ENCODE results near the gene MINDY2.

Gene MINDY2

DNA sequence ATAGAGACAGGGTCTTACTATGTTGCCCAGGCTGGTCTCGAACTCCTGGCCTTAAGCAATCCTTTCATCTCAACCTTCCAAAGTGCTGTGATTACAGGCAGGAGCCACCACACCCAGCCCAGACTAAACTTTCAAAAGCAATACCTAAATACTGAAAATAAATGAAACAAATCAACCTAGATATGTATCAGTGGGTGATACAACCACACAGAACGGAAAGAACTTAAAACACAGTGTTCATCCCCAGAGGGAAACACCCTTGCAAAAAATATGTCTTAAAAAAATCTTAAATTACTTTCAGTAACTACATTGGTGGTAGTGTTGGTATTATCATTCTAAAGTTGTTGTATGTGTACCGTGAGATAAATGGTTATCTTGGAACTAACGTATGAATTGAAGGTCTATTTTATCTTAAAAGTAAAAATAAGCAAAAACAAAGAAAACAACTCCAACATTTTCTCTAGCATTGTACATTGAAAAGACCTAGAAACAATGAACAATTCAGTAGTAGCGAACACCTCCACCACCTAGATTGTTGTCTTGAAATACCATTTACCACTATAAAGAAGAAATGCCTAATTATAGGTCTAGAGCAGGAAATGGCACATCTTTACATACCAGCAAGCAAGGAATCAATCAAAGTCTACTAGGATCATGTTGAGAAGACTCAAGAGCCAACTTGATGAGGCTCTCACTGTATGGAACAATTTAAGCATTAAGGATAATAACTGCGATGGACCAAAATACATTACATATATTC is 137.6 kb downstream of the MINDY2 start:
- no peak for DNase-seq (ENCODE audit: low read depth)
- TF ChIP-seq, protein P1, sequence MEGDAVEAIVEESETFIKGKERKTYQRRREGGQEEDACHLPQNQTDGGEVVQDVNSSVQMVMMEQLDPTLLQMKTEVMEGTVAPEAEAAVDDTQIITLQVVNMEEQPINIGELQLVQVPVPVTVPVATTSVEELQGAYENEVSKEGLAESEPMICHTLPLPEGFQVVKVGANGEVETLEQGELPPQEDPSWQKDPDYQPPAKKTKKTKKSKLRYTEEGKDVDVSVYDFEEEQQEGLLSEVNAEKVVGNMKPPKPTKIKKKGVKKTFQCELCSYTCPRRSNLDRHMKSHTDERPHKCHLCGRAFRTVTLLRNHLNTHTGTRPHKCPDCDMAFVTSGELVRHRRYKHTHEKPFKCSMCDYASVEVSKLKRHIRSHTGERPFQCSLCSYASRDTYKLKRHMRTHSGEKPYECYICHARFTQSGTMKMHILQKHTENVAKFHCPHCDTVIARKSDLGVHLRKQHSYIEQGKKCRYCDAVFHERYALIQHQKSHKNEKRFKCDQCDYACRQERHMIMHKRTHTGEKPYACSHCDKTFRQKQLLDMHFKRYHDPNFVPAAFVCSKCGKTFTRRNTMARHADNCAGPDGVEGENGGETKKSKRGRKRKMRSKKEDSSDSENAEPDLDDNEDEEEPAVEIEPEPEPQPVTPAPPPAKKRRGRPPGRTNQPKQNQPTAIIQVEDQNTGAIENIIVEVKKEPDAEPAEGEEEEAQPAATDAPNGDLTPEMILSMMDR (IDR thresholded peaks at IDR 0.05; ENCODE audit: insufficient read depth, low read depth, low read length, missing control alignments) = no peak
- H3K4me3 ChIP-seq (ENCODE audit: low read length) = no peak overlapping the region

DNA sequence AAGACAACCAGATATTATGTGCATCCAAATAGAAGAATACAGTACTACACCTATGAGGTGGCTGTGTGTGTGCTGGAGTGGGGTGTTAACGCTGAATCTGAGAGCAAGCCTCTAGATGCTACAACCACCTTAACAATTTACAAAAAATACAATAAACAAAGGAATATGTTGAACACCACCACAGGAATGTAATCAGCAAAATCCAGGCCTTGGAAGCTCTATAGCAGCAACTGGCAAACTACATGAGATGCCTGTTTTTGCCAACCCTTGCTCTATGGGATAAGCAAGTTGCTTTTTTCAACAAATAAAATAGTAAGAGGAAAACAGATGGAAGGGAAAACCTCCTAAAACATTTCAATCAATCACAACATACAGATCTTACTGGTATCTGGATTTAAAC is 138.5 kb downstream of the MINDY2 start:
- no peak for DNase-seq (ENCODE audit: low read depth)
- H3K4me3 ChIP-seq (ENCODE audit: low read length) = no peak overlapping the region
- TF ChIP-seq, protein P1 (IDR thresholded peaks at IDR 0.05; ENCODE audit: insufficient read depth, low read depth, low read length, missing control alignments) = no peak

DNA sequence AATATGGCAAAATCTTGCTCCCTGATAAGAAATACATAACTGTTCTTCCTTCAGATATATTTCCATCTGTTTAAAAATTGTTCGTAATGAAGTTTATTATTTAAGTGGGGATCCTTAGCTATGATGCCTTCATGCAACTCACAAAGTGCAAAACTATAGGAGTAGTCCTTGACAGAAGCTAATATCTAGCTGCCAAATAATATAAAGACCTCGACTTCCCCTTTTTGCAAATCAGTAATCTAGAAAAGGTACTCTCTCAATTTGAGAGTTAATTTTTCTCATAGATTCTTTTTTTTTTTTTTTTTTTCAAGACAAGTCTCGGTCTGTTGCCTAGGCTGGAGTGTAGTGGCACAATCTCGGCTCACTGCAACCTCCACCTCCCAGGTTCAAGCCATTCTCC is 139.4 kb downstream of the MINDY2 start:
- TF ChIP-seq, protein P1 (IDR thresholded peaks at IDR 0.05; ENCODE audit: insufficient read depth, low read depth, low read length, missing control alignments) = no peak
- DNase-seq (ENCODE audit: low read depth) = no peak
- H3K4me3 ChIP-seq (ENCODE audit: low read length) = no peak overlapping the region
